GM23338 (cell line): ENCODE results near the gene EXD3. TPM values are rescaled to one million over a fixed set of nuclear protein-coding genes. Genes with fewer than 3 reads are reported as not detected.

Experiments
- ATAC-seq: fragments of 200-7000 bp; cut with Tn5 transposase; 3 replicates; pipeline ENCODE4 v1.9.1; 2020
- DNase-seq: peaks from one replicate; pipeline ENCODE4 v3.0.0-alpha.2; 2015; ENCODE audit warnings: low spot score
- H2AFZ ChIP-seq: fragments of 200-600 bp; sonication (generic); 2 replicates; pipeline ENCODE4 v1.8.0; 2016; ENCODE audit warnings: antibody characterized with exemption, mild to moderate bottlenecking, moderate library complexity
- H3F3A ChIP-seq: fragments of 200-600 bp; sonication (generic); replicated peaks from 2 replicates; pipeline ENCODE4 v1.8.0; 2017; ENCODE audit warnings: antibody characterized with exemption, mixed run types, low read depth
- H3K27ac ChIP-seq: fragments of 200-600 bp; sonication (generic); 2 replicates; pipeline ENCODE4 v1.6.1; 2016; ENCODE audit warnings: low read depth
- H3K27me3 ChIP-seq: fragments of 200-600 bp; sonication (generic); 2 replicates; pipeline ENCODE4 v1.8.0; 2016; ENCODE audit warnings: mild to moderate bottlenecking, mixed run types, moderate library complexity; ENCODE audit not compliant: insufficient read depth
- H3K36me3 ChIP-seq: fragments of 200-600 bp; sonication (generic); 2 replicates; pipeline ENCODE4 v1.8.0; 2016; ENCODE audit warnings: mild to moderate bottlenecking; ENCODE audit not compliant: insufficient read depth
- H3K4me1 ChIP-seq: fragments of 200-600 bp; sonication (generic); 2 replicates; pipeline ENCODE4 v1.8.0; 2016; ENCODE audit warnings: mild to moderate bottlenecking, moderate library complexity; ENCODE audit not compliant: insufficient read depth
- H3K4me2 ChIP-seq: fragments of 200-600 bp; sonication (generic); 2 replicates; pipeline ENCODE4 v1.7.1; 2017; ENCODE audit warnings: mixed run types
- H3K4me3 ChIP-seq: fragments of 200-600 bp; sonication (generic); 2 replicates; pipeline ENCODE4 v1.6.1; 2016; ENCODE audit warnings: mixed run types
- H3K79me2 ChIP-seq: fragments of 200-600 bp; sonication (generic); replicated peaks from 2 replicates; pipeline ENCODE4 v1.8.0; 2017; ENCODE audit warnings: mild to moderate bottlenecking; ENCODE audit not compliant: insufficient read depth
- H3K9me2 ChIP-seq: fragments of 200-600 bp; sonication (generic); 2 replicates; pipeline ENCODE4 v1.8.0; 2017; ENCODE audit not compliant: insufficient read depth
- H4K20me1 ChIP-seq: fragments of 200-600 bp; sonication (generic); replicated peaks from 2 replicates; pipeline ENCODE4 v1.8.0; 2017; ENCODE audit warnings: mild to moderate bottlenecking; ENCODE audit not compliant: insufficient read depth
- H3K27ac Mint-ChIP-seq: 2 replicates; pipeline ENCODE4 v1.8.0; 2020; ENCODE audit warnings: inconsistent platforms, mild to moderate bottlenecking, moderate library complexity, mixed read lengths
- H3K27me3 Mint-ChIP-seq: 3 replicates; pipeline ENCODE4 v1.8.0; 2022; ENCODE audit warnings: low read depth, mild to moderate bottlenecking, moderate library complexity, mixed read lengths, inconsistent platforms; ENCODE audit not compliant: insufficient read depth, poor library complexity
- H3K36me3 Mint-ChIP-seq: 3 replicates; pipeline ENCODE4 v1.8.0; 2021; ENCODE audit warnings: low read depth, mild to moderate bottlenecking, inconsistent platforms, moderate library complexity, mixed read lengths
- H3K4me1 Mint-ChIP-seq: 3 replicates; pipeline ENCODE4 v1.8.0; 2020; ENCODE audit warnings: mild to moderate bottlenecking, inconsistent platforms, mixed read lengths
- H3K4me3 Mint-ChIP-seq: 3 replicates; pipeline ENCODE4 v1.8.0; 2021; ENCODE audit warnings: moderate library complexity, mild to moderate bottlenecking, inconsistent platforms, mixed read lengths
- H3K9me3 Mint-ChIP-seq: 3 replicates; pipeline ENCODE4 v1.8.0; 2020; ENCODE audit warnings: moderate library complexity, mild to moderate bottlenecking, inconsistent platforms, mixed read lengths
- CREB1 ChIP-seq: fragments of 250-450 bp; sonication (Bioruptor Pico); IDR thresholded peaks from 2 replicates; pipeline ENCODE4 v1.5.0; 2020; ENCODE audit warnings: low read depth, mild to moderate bottlenecking, moderate library complexity
- EZH2 ChIP-seq: fragments of 200-600 bp; sonication (generic); IDR thresholded peaks from one replicate; pipeline ENCODE4 v1.8.0; 2017; ENCODE audit warnings: antibody characterized with exemption, mild to moderate bottlenecking, low read depth; ENCODE audit not compliant: unreplicated experiment
- EZH2phosphoT487 ChIP-seq: fragments of 200-600 bp; sonication (generic); IDR thresholded peaks from one replicate; pipeline ENCODE4 v1.8.1; 2018; ENCODE audit warnings: antibody characterized with exemption; ENCODE audit not compliant: unreplicated experiment
- JUNB ChIP-seq: IDR thresholded peaks from one replicate; pipeline ENCODE4 v1.6.1; 2016; ENCODE audit warnings: antibody characterized with exemption; ENCODE audit not compliant: unreplicated experiment
- NANOG ChIP-seq: IDR thresholded peaks from 2 replicates; pipeline ENCODE4 v1.6.1; 2016; ENCODE audit warnings: antibody characterized with exemption, borderline replicate concordance
- POLR2AphosphoS5 ChIP-seq: IDR thresholded peaks from 2 replicates; pipeline ENCODE4 v1.6.1; 2016; ENCODE audit warnings: antibody characterized with exemption, low read depth
- STAT1 ChIP-seq: IDR thresholded peaks from one replicate; pipeline ENCODE4 v1.6.1; 2016; ENCODE audit warnings: antibody characterized with exemption; ENCODE audit not compliant: unreplicated experiment
- ZNF114 ChIP-seq: fragments of 250-450 bp; sonication (Bioruptor Pico); IDR thresholded peaks from 2 replicates; pipeline ENCODE4 v1.5.0; 2020; ENCODE audit warnings: mild to moderate bottlenecking, moderate library complexity
- ZNF331 ChIP-seq: fragments of 250-450 bp; sonication (Bioruptor Pico); IDR thresholded peaks from 2 replicates; pipeline ENCODE4 v1.5.0; 2020; ENCODE audit warnings: low read depth, mild to moderate bottlenecking, moderate library complexity
- polyA plus RNA-seq: library from polyadenylated mRNA; unstranded; fragments of >200 nt; fragmentation: Nextera tagmentation; extraction: Ambion mirVana; gene quantifications from 2 replicates; pipeline ENCODE4 v1.2.1, GENCODE V29; 2016
- total RNA-seq: library from RNA; depleted of rRNA; stranded (reverse); fragments of >200 nt; shearing (Covaris generic); gene quantifications from 2 replicates; pipeline ENCODE4 v1.2.3, GENCODE V29; 2014
- TF ChIP-seq, protein P1 (sequence below): fragments of 250-450 bp; sonication (Bioruptor Pico); IDR thresholded peaks from 2 replicates; pipeline ENCODE4 v1.5.0; 2020; ENCODE audit warnings: mild to moderate bottlenecking, moderate library complexity
- TF ChIP-seq, protein P2 (sequence below): IDR thresholded peaks from one replicate; pipeline ENCODE4 v1.6.1; 2018; ENCODE audit warnings: antibody characterized with exemption; ENCODE audit not compliant: unreplicated experiment
- TF ChIP-seq, protein P3 (sequence below): IDR thresholded peaks from 2 replicates; pipeline ENCODE4 v1.6.1; 2016; ENCODE audit warnings: antibody characterized with exemption
- TF ChIP-seq, protein P4 (sequence below), 2 experiments: fragments of 200-600 bp in 1 of 2; sonication (generic) in 1 of 2; conservative IDR thresholded peaks; 2 replicates each; pipeline versions ENCODE4 v1.5.1 to v1.6.1; 2016 to 2017; ENCODE audit warnings: antibody characterized with exemption in 2 of 2, low read depth in 2 of 2, mild to moderate bottlenecking in 2 of 2, moderate library complexity in 1 of 2

EXD3 gene
- total and polyA plus RNA-seq, 2 experiments from 2014 or later: 3.6 to 9.7 TPM

DNA sequence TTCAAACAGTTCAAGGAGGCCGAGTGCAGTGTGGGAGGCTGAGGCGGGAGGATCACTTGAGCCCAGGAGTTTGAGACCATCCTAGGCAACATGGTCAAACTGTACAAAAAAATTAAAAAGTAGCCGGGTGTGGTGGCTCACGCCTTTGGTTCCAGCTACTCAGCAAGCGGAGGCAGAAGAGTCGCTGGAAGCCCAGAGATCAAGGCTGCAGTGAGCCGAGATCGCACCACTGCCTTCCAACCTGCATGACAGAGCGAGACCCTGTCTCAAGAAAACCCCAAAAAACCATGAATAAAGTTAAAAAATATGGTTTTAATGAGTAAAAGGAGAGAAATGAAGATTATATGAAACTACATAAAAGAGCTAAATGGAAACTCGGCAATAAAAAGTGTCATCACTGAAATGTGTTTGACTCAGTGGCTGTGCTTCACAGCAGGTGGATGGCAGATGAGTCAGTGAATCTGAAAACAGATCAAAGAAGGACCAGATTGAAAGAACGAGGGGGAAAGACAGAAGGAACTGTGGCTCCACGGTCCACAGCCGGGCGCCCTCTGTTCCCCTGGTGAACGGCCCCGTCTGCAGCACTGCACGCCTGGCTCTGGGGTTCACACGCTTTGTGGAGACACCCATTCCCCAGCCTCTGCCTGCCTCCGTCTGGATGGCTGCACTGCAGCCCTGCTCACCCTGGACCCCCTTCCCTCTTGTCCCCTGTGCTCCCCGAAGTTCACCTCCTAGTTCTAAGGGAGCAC, 25.1 kb downstream of the EXD3 start:
- no peaks in the 10 kb centered on the region for H3F3A ChIP-seq
- H3K27ac Mint-ChIP-seq: no peak overlapping the region; the same call in 1 of the 2 replicates

More for the DNA sequence above, 25.1 kb downstream of the EXD3 start:
- Mint-ChIP-seq H3K9me3 (peaks cover 42% of the 10 kb centered on the region), H3K27me3 (peaks cover 2% of the 10 kb centered on the region), H3K36me3 (peaks cover 37% of the 10 kb centered on the region), H3K4me1 (no peaks in the 10 kb centered on the region; the same call in 2 of the 3 replicates), H3K4me3 (no peak overlapping the region; the same call in 2 of the 3 replicates)
- H3K36me3 ChIP-seq: no peaks in the 10 kb centered on the region
- H3K9me2 ChIP-seq: no peaks in the 10 kb centered on the region
- no peaks in the 10 kb centered on the region for H3K79me2 ChIP-seq
- no peak for TF ChIP-seq POLR2AphosphoS5
- TF ChIP-seq, protein P1, sequence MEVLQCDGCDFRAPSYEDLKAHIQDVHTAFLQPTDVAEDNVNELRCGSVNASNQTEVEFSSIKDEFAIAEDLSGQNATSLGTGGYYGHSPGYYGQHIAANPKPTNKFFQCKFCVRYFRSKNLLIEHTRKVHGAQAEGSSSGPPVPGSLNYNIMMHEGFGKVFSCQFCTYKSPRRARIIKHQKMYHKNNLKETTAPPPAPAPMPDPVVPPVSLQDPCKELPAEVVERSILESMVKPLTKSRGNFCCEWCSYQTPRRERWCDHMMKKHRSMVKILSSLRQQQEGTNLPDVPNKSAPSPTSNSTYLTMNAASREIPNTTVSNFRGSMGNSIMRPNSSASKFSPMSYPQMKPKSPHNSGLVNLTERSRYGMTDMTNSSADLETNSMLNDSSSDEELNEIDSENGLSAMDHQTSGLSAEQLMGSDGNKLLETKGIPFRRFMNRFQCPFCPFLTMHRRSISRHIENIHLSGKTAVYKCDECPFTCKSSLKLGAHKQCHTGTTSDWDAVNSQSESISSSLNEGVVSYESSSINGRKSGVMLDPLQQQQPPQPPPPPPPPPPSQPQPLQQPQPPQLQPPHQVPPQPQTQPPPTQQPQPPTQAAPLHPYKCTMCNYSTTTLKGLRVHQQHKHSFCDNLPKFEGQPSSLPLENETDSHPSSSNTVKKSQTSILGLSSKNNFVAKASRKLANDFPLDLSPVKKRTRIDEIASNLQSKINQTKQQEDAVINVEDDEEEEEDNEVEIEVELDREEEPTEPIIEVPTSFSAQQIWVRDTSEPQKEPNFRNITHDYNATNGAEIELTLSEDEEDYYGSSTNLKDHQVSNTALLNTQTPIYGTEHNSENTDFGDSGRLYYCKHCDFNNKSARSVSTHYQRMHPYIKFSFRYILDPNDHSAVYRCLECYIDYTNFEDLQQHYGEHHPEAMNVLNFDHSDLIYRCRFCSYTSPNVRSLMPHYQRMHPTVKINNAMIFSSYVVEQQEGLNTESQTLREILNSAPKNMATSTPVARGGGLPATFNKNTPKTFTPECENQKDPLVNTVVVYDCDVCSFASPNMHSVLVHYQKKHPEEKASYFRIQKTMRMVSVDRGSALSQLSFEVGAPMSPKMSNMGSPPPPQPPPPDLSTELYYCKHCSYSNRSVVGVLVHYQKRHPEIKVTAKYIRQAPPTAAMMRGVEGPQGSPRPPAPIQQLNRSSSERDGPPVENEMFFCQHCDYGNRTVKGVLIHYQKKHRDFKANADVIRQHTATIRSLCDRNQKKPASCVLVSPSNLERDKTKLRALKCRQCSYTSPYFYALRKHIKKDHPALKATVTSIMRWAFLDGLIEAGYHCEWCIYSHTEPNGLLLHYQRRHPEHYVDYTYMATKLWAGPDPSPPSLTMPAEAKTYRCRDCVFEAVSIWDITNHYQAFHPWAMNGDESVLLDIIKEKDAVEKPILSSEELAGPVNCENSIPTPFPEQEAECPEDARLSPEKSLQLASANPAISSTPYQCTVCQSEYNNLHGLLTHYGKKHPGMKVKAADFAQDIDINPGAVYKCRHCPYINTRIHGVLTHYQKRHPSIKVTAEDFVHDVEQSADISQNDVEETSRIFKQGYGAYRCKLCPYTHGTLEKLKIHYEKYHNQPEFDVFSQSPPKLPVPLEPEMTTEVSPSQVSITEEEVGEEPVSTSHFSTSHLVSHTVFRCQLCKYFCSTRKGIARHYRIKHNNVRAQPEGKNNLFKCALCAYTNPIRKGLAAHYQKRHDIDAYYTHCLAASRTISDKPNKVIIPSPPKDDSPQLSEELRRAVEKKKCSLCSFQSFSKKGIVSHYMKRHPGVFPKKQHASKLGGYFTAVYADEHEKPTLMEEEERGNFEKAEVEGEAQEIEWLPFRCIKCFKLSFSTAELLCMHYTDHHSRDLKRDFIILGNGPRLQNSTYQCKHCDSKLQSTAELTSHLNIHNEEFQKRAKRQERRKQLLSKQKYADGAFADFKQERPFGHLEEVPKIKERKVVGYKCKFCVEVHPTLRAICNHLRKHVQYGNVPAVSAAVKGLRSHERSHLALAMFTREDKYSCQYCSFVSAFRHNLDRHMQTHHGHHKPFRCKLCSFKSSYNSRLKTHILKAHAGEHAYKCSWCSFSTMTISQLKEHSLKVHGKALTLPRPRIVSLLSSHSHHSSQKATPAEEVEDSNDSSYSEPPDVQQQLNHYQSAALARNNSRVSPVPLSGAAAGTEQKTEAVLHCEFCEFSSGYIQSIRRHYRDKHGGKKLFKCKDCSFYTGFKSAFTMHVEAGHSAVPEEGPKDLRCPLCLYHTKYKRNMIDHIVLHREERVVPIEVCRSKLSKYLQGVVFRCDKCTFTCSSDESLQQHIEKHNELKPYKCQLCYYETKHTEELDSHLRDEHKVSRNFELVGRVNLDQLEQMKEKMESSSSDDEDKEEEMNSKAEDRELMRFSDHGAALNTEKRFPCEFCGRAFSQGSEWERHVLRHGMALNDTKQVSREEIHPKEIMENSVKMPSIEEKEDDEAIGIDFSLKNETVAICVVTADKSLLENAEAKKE (CRISPR knock-in tag): no peak
- TF ChIP-seq EZH2: no peak
- no peak for TF ChIP-seq ZNF331 (CRISPR knock-in tag)
- no peak for TF ChIP-seq EZH2phosphoT487
- TF ChIP-seq, protein P2, sequence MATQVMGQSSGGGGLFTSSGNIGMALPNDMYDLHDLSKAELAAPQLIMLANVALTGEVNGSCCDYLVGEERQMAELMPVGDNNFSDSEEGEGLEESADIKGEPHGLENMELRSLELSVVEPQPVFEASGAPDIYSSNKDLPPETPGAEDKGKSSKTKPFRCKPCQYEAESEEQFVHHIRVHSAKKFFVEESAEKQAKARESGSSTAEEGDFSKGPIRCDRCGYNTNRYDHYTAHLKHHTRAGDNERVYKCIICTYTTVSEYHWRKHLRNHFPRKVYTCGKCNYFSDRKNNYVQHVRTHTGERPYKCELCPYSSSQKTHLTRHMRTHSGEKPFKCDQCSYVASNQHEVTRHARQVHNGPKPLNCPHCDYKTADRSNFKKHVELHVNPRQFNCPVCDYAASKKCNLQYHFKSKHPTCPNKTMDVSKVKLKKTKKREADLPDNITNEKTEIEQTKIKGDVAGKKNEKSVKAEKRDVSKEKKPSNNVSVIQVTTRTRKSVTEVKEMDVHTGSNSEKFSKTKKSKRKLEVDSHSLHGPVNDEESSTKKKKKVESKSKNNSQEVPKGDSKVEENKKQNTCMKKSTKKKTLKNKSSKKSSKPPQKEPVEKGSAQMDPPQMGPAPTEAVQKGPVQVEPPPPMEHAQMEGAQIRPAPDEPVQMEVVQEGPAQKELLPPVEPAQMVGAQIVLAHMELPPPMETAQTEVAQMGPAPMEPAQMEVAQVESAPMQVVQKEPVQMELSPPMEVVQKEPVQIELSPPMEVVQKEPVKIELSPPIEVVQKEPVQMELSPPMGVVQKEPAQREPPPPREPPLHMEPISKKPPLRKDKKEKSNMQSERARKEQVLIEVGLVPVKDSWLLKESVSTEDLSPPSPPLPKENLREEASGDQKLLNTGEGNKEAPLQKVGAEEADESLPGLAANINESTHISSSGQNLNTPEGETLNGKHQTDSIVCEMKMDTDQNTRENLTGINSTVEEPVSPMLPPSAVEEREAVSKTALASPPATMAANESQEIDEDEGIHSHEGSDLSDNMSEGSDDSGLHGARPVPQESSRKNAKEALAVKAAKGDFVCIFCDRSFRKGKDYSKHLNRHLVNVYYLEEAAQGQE: no peak
- TF ChIP-seq, protein P3, sequence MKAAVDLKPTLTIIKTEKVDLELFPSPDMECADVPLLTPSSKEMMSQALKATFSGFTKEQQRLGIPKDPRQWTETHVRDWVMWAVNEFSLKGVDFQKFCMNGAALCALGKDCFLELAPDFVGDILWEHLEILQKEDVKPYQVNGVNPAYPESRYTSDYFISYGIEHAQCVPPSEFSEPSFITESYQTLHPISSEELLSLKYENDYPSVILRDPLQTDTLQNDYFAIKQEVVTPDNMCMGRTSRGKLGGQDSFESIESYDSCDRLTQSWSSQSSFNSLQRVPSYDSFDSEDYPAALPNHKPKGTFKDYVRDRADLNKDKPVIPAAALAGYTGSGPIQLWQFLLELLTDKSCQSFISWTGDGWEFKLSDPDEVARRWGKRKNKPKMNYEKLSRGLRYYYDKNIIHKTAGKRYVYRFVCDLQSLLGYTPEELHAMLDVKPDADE: no peak
- TF ChIP-seq STAT1: no peak
- TF ChIP-seq, protein P4, sequence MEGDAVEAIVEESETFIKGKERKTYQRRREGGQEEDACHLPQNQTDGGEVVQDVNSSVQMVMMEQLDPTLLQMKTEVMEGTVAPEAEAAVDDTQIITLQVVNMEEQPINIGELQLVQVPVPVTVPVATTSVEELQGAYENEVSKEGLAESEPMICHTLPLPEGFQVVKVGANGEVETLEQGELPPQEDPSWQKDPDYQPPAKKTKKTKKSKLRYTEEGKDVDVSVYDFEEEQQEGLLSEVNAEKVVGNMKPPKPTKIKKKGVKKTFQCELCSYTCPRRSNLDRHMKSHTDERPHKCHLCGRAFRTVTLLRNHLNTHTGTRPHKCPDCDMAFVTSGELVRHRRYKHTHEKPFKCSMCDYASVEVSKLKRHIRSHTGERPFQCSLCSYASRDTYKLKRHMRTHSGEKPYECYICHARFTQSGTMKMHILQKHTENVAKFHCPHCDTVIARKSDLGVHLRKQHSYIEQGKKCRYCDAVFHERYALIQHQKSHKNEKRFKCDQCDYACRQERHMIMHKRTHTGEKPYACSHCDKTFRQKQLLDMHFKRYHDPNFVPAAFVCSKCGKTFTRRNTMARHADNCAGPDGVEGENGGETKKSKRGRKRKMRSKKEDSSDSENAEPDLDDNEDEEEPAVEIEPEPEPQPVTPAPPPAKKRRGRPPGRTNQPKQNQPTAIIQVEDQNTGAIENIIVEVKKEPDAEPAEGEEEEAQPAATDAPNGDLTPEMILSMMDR (conservative IDR thresholded peaks at IDR 0.05; ENCODE audit: low read depth in 2 of 2): no peak
- no peak for TF ChIP-seq CREB1
- TF ChIP-seq JUNB: no peak
- no peak for TF ChIP-seq ZNF114 (CRISPR knock-in tag)
- no peak for TF ChIP-seq NANOG
- H3K4me2 ChIP-seq: no peak overlapping the region
- no peak overlapping the region for H2AFZ ChIP-seq
- no peaks in the 10 kb centered on the region for H4K20me1 ChIP-seq
- ATAC-seq (no peak), DNase-seq (no peak)
- H3K4me1 ChIP-seq: no peaks in the 10 kb centered on the region
- no peak overlapping the region for H3K27ac ChIP-seq
- H3K27me3 ChIP-seq: no peaks in the 10 kb centered on the region
- no peak overlapping the region for H3K4me3 ChIP-seq
